Suprapubic skin (tissue), 4 donors: ENCODE data around the gene L2HGDH. TPM values are rescaled to one million over a fixed set of nuclear protein-coding genes. Genes with fewer than 3 reads are reported as not detected.

ENCODE experiments used
- DNase-seq, 2 donors: peaks; one replicate each; pipeline ENCODE4 v3.0.0-alpha.2; 2019; ENCODE audit warnings: low spot score in 2 of 2
- H3K27ac ChIP-seq: fragments of 200-600 bp; sonication (generic); one replicate; pipeline ENCODE4 v1.5.1; 2019
- H3K27me3 ChIP-seq: fragments of 200-600 bp; sonication (generic); one replicate; pipeline ENCODE4 v1.5.1; 2019
- H3K36me3 ChIP-seq: fragments of 200-600 bp; sonication (generic); one replicate; pipeline ENCODE4 v1.5.1; 2019
- H3K4me1 ChIP-seq: fragments of 200-600 bp; sonication (generic); one replicate; pipeline ENCODE4 v1.5.1; 2019
- H3K4me3 ChIP-seq: fragments of 200-600 bp; sonication (generic); one replicate; pipeline ENCODE4 v1.5.1; 2019; ENCODE audit warnings: mild to moderate bottlenecking
- H3K9me3 ChIP-seq: fragments of 200-600 bp; sonication (generic); one replicate; pipeline ENCODE4 v1.5.1; 2019
- CTCF ChIP-seq, 2 donors: fragments of 200-600 bp in 1 of 2; fragments of 450-650 bp in 1 of 2; sonication (generic) in 1 of 2; IDR thresholded peaks; one replicate each; pipeline ENCODE4 v1.5.1; 2016 to 2019; ENCODE audit warnings: antibody characterized with exemption in 2 of 2, mild to moderate bottlenecking in 1 of 2, moderate library complexity in 1 of 2
- EP300 ChIP-seq: sonication (generic); formaldehyde crosslinking; IDR thresholded peaks from one replicate; pipeline ENCODE4 v1.6.1; 2017; ENCODE audit warnings: antibody characterized with exemption
- POLR2A ChIP-seq, 2 donors: fragments of 450-650 bp; IDR thresholded peaks; one replicate each; pipeline ENCODE4 v1.6.1; 2017; ENCODE audit warnings: antibody characterized with exemption in 2 of 2, mild to moderate bottlenecking in 2 of 2, moderate library complexity in 2 of 2
- POLR2AphosphoS5 ChIP-seq, 3 donors: sonication (generic); formaldehyde crosslinking; IDR thresholded peaks; one replicate each; pipeline ENCODE4 v1.6.1; 2017; ENCODE audit warnings: antibody characterized with exemption in 3 of 3
- WGBS: methylation state at CpG from one replicate; pipeline ENCODE4 v1.1.5; 2018; 5-methylcytosine and 5-hydroxymethylcytosine counted together
- total RNA-seq, 4 donors: library from RNA; depleted of rRNA; stranded (reverse); fragments of >200 nt; gene quantifications; one replicate each; pipeline ENCODE4 v1.1.0, GENCODE V29; 2016

L2HGDH gene
- total RNA-seq, 4 donors from 2014 or later = 6.8 to 11.0 (median 9.2) TPM

- no peak for TF ChIP-seq POLR2AphosphoS5 (IDR thresholded peaks at IDR 0.05)
- TF ChIP-seq POLR2A (IDR thresholded peaks at IDR 0.05) = no peak
- TF ChIP-seq CTCF (IDR thresholded peaks at IDR 0.05) = no peak
- TF ChIP-seq EP300 = no peak
- Histone ChIP-seq H3K27ac (no peak overlapping the region), H3K36me3 (peaks cover 3% of the 10 kb centered on the region), H3K4me3 (no peak overlapping the region), H3K9me3 (no peaks in the 10 kb centered on the region), H3K4me1 (no peaks in the 10 kb centered on the region), H3K27me3 (no peaks in the 10 kb centered on the region)
- DNase-seq = no peak
- WGBS = 92% methylated on average over 5 of the region's 5 CpGs
These were observed 23.9 kb downstream of the L2HGDH start for GRCh38 chr14:50288146-50288545.

- Histone ChIP-seq H3K4me1 (no peaks in the 10 kb centered on the region), H3K27ac (no peak overlapping the region), H3K27me3 (no peaks in the 10 kb centered on the region), H3K4me3 (no peak overlapping the region), H3K9me3 (no peaks in the 10 kb centered on the region), H3K36me3 (peaks cover 5% of the 10 kb centered on the region)
- TF ChIP-seq CTCF (IDR thresholded peaks at IDR 0.05) (no peak), POLR2AphosphoS5 (IDR thresholded peaks at IDR 0.05) (no peak), POLR2A (IDR thresholded peaks at IDR 0.05) (no peak), EP300 (no peak)
- DNase-seq = no peak
These were observed 26.2 kb downstream of the L2HGDH start for GRCh38 chr14:50285861-50286260.

DNA sequence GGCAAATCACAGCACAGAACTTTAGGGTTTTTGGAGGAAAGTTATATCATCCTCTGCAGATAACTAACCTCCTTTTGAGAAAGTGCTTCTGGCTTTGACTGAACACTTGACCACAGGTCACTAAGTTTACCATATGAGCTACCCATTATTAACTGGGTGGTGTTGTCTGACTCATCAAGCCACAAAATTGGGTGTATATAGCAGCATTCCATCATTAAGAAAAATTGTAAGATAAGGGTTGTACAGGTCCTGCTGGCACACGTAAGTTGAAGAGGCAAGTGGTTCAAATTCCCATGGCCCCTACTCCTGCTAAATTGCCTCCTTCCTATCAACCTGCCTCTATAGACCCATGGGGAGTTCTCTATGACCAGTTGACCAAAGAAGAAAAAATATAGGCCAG is 39.5 kb downstream of the L2HGDH start:
- no peak for DNase-seq
- Histone ChIP-seq H3K9me3 (no peaks in the 10 kb centered on the region), H3K36me3 (peaks cover 5% of the 10 kb centered on the region), H3K4me3 (no peak overlapping the region), H3K27ac (no peak overlapping the region), H3K4me1 (no peaks in the 10 kb centered on the region), H3K27me3 (no peaks in the 10 kb centered on the region)
- WGBS = 100% methylated on average over 1 of the region's 1 CpG
- TF ChIP-seq CTCF (IDR thresholded peaks at IDR 0.05) (no peak), POLR2A (IDR thresholded peaks at IDR 0.05) (no peak), POLR2AphosphoS5 (IDR thresholded peaks at IDR 0.05) (no peak), EP300 (no peak)

DNA sequence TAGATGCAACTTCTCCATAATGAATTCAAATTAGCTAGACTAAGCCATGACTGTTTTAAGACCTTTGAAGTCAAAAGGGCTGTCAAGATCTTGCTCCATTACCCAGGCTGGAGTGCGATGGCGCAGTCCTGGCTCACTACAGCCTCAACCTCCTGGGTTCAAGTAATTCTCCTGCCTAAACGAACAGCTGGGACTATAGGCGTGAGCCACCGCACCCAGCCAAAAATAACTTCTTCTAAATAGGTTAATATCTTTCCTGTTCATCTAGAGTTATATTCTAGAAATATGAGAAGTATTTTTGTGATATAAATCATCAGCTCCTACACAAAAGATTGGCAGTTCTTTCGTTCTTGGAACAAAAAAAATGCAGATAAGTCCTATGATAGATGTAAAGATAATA is 41.1 kb downstream of the L2HGDH start:
- peaks cover 5% of the 10 kb centered on the region for H3K36me3 ChIP-seq
- H3K9me3 ChIP-seq = no peaks in the 10 kb centered on the region
- H3K27ac ChIP-seq = no peak overlapping the region
- 59% methylated on average over 6 of the region's 6 CpGs for WGBS
- DNase-seq = no peak
- H3K4me1 ChIP-seq = no peaks in the 10 kb centered on the region
- H3K4me3 ChIP-seq = no peak overlapping the region
- no peaks in the 10 kb centered on the region for H3K27me3 ChIP-seq
- TF ChIP-seq POLR2A (IDR thresholded peaks at IDR 0.05) (no peak), POLR2AphosphoS5 (IDR thresholded peaks at IDR 0.05) (no peak), EP300 (no peak), CTCF (IDR thresholded peaks at IDR 0.05) (no peak)

GRCh38 chr14:50265029-50265428 is 47.0 kb downstream of the L2HGDH start:
- no peak overlapping the region for H3K27ac ChIP-seq
- H3K9me3 ChIP-seq = no peaks in the 10 kb centered on the region
- H3K27me3 ChIP-seq = no peaks in the 10 kb centered on the region
- no peaks in the 10 kb centered on the region for H3K4me1 ChIP-seq
- TF ChIP-seq POLR2AphosphoS5 (IDR thresholded peaks at IDR 0.05) (no peak), POLR2A (IDR thresholded peaks at IDR 0.05) (no peak), EP300 (no peak), CTCF (IDR thresholded peaks at IDR 0.05) (no peak)
- H3K4me3 ChIP-seq = no peak overlapping the region
- DNase-seq = no peak
- H3K36me3 ChIP-seq = peaks cover 8% of the 10 kb centered on the region
